ENCODE results near the gene ATAD5.

GRCh38 chr17:30823421-30823820, 8.3 kb upstream of the ATAD5 start:
- TF ChIP-seq CTCF (IDR thresholded peaks at IDR 0.05) (no peak), EZH2 (IDR thresholded peaks at IDR 0.05) (no peak), EZH2phosphoT487 (IDR thresholded peaks at IDR 0.05) (no peak)
